ENCODE measurements around the gene GLB1L2.

Gene GLB1L2

GRCh38 chr11:134371436-134372185 lies 39.8 kb downstream of the GLB1L2 start:
- no peak overlapping the region for H3K4me3 ChIP-seq (replicated peaks in 1 of 2; ENCODE audit: low read depth in 2 of 2, low read length in 2 of 2)
- no peak for DNase-seq (ENCODE audit: low read depth in 2 of 2)
- TF ChIP-seq CTCF (IDR thresholded peaks at IDR 0.05; ENCODE audit: low read depth, low read length) = no peak

GRCh38 chr11:134372536-134372935 lies 40.7 kb downstream of the GLB1L2 start:
- TF ChIP-seq CTCF (IDR thresholded peaks at IDR 0.05; ENCODE audit: low read depth, low read length) = no peak
- H3K4me3 ChIP-seq (replicated peaks in 1 of 2; ENCODE audit: low read depth in 2 of 2, low read length in 2 of 2) = no peak overlapping the region
- DNase-seq (ENCODE audit: low read depth in 2 of 2) = no peak

- no peak overlapping the region for H3K4me3 ChIP-seq (replicated peaks in 1 of 2; ENCODE audit: low read depth in 2 of 2, low read length in 2 of 2)
- no peak for TF ChIP-seq CTCF (IDR thresholded peaks at IDR 0.05; ENCODE audit: low read depth, low read length)
- DNase-seq (ENCODE audit: low read depth in 2 of 2) = no peak
Observed at GRCh38 chr11:134372961-134373360, 41.2 kb downstream of the GLB1L2 start.

- no peak overlapping the region for H3K4me3 ChIP-seq (replicated peaks in 1 of 2; ENCODE audit: low read depth in 2 of 2, low read length in 2 of 2)
- no peak for DNase-seq (ENCODE audit: low read depth in 2 of 2)
- TF ChIP-seq CTCF (IDR thresholded peaks at IDR 0.05; ENCODE audit: low read depth, low read length) = no peak
Observed at GRCh38 chr11:134373591-134374052, 41.8 kb downstream of the GLB1L2 start.

GRCh38 chr11:134374171-134374570 lies 42.4 kb downstream of the GLB1L2 start:
- no peak for DNase-seq (ENCODE audit: low read depth in 2 of 2)
- H3K4me3 ChIP-seq (replicated peaks in 1 of 2; ENCODE audit: low read depth in 2 of 2, low read length in 2 of 2) = no peak overlapping the region
- no peak for TF ChIP-seq CTCF (IDR thresholded peaks at IDR 0.05; ENCODE audit: low read depth, low read length)

GRCh38 chr11:134374891-134375550 lies 43.2 kb downstream of the GLB1L2 start:
- TF ChIP-seq CTCF (IDR thresholded peaks at IDR 0.05; ENCODE audit: low read depth, low read length) = no peak
- H3K4me3 ChIP-seq (replicated peaks in 1 of 2; ENCODE audit: low read depth in 2 of 2, low read length in 2 of 2) = no peak overlapping the region

More at GRCh38 chr11:134374891-134375550, 43.2 kb downstream of the GLB1L2 start:
- no peak for DNase-seq (ENCODE audit: low read depth in 2 of 2)

Measured in cardiac fibroblast (primary cell).